A549 treated with dexamethasone at 1 μM for 4 hours (cell line): Measurements from ENCODE around the gene CT47C1. TPM values are rescaled to one million over a fixed set of nuclear protein-coding genes. Genes with fewer than 3 reads are reported as not detected.

Experiments
- total RNA-seq: library from RNA; stranded (reverse); fragments of 200-300 nt; extraction: Qiagen RNA extraction; gene quantifications from 5 replicates; pipeline ENCODE4 v1.2.3, GENCODE V29; 2022

Gene CT47C1
- total RNA-seq, result not detected in 5 replicates

GRCh38 chrX:119072744-119073143 is at the start of gene CT47C1:
TSS of gene CT47C1 (plus strand) at chrX:119072993. CDS start at chrX:119073226, 233 bp downstream.

Other genes with a start within 250 kb of the CT47C1 start
- gene ZCCHC12, start 249.2 kb upstream of the CT47C1 start, total RNA-seq, result 0.19 to 0.38 TPM (median 0.24 TPM) in 5 replicates
- gene LONRF3, start 98.4 kb upstream of the CT47C1 start, total RNA-seq, result 1.7 to 3.9 TPM (median 3.5 TPM) in 5 replicates
- gene KIAA1210, start 54.8 kb downstream of the CT47C1 start, total RNA-seq, result 0.01 to 0.02 TPM (median 0.01 TPM) in 3 of 5 replicates, not detected in the others
- gene PGRMC1, start 163.3 kb downstream of the CT47C1 start, total RNA-seq, result 132 to 145 TPM (median 138 TPM) in 5 replicates